Left cardiac atrium (tissue), 4 donors: Measurements from ENCODE around the gene RTRAF. TPM values are rescaled to one million over a fixed set of nuclear protein-coding genes. Genes with fewer than 3 reads are reported as not detected.

Experiments used
- ATAC-seq, 2 donors: fragments of 200-7000 bp; cut with Tn5 transposase; one replicate each; pipeline ENCODE4 v1.9.1; 2020; ENCODE audit warnings: mild to moderate bottlenecking in 2 of 2, moderate library complexity in 2 of 2
- DNase-seq: peaks from one replicate; pipeline ENCODE4 v3.0.0-alpha.2; 2020
- intact Hi-C, 2 donors: fragments of 100-400 bp; cut with DNase I; formaldehyde crosslinking; loops; one replicate each; pipeline versions ENCODE4 v1.14.1 to v1.15.1; 2022 to 2023
- long read RNA-seq: library from polyadenylated mRNA; unstranded; transcript quantifications from one replicate; pipeline ENCODE4 v2.0.0, GENCODE V29; 2021
- total RNA-seq, 2 donors: library from RNA; stranded (reverse); fragmentation: NEBNext Ultra II Directional; extraction: Animal tissue kit (Norgen Biotek cat#: 25700); gene quantifications; one replicate each; pipeline ENCODE4 v1.2.1, GENCODE V29; 2021
- donor health status: DM: no; HTN: yes; CAD: no.
- donor health status: DM: no; HTN: yes; CAD: no; lungs with severe emphysema.
- donor health status: DM: yes; HTN: yes; CAD: no.
- donor health status: Dilated cardiomyopathy.

The RTRAF gene
- total RNA-seq: 100 to 1,000 TPM; 172 to 187 TPM
- long read RNA-seq, full-length matches to known transcripts: 68 of 69 reads
- long read RNA-seq, partial matches to known transcripts: 0 of 69 reads
- long read RNA-seq, other reads (novel, unspliced or antisense): 1 of 69 reads

DNA sequence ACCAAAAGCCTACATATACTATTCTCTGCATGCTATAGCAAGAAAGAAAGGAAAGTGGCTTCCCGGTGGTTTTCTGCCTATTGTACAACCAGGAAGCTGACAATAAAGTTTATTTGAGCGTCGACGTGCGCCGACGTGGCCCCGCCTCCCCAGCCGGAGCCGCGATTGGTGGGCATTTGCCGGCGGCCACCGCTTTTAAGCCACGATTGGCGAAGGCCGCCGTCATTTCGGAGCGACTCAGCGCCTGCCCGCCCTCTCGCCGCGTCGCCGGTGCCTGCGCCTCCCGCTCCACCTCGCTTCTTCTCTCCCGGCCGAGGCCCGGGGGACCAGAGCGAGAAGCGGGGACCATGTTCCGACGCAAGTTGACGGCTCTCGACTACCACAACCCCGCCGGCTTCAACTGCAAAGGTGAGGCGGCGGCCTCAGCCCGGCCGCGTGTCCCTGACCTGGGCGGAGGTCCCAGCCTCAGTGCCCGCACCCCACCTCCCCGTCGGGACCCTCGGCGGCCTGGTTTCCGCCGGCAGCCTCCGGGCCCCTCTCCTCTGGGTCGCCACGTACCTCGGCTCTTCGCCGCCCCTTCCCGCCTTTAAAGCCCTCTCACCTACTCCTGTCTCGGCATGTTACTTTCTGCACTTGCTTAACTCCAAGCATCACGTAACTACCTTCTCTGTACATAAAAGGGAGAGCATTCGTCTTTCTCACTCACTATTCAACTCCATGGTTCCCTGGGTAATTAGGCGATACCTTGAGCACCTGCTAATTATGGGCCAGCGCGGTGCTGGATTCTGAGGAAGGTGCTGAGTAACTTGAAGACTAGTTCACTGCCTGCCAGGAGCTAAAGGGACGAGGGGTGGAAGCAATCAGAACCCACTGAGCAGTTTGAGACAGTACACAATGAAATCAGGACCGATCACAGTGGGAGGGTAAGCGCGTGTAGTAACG, at the start of gene RTRAF:
Gene RTRAF, plus strand, starts transcription at position 254 of the 942 bp plus-strand sequence. Its CDS starts 94 bp downstream, at position 348.
- intact Hi-C loops: loop anchor here in 1 of 2 donors (10.0 kb wide), 1 partner anchor 285 kb away; no protein-coding TSS in a partner anchor
- peak; percentile 97 for DNase-seq
- ATAC-seq: peak; percentile 99 to 100

DNA sequence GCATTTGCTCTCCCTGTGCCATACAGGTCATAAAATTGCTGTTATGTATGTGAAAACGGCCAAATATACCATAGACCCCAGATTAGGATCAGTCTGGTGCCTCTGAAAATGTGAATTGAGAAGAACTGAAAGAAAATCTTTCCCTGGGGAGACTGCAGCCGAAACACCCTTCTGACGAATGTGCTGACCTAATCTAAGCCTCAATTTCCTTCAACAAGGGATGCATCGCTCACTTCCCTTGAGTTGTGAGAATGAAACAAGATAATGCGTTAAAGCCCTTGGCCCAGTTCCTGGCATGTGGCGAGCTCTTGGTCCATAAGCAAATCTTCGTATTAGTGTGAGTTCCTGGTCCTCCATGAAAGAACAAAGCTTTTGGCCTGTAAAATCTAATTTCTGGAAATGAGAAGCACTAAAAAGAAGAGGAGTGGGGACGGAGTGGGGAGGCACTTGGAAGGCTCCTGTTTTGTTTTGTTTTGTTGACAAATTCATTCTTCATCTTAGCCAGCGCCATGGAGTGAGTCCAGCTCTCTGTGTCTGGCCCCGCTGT, 49.5 kb upstream of the RTRAF start:
- intact Hi-C loops: no loop called here
- no peak for DNase-seq

DNA sequence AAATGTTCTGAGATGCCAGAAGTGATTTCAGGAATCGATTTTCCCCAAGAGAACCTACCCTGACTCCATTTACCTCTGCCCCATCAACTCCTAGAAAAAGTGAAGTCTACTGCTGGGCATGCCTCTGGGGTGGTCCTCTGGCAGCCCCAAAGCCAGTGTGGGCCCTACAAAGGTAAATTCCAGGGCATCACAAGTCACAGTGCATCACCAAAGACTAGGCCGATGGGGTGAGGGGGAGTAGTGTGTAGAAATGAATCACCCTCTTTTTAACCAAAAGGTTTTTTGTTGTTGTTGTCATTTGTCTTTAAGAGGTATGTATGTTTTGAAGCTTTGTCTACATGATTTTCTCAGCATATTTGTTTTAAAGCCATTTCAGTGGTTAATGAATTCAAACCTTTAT, 46.4 kb upstream of the RTRAF start:
- intact Hi-C loops: no loop called here
- ATAC-seq (no peak), DNase-seq (no peak)

More for the DNA sequence above, 49.5 kb upstream of the RTRAF start:
- no peak for ATAC-seq

DNA sequence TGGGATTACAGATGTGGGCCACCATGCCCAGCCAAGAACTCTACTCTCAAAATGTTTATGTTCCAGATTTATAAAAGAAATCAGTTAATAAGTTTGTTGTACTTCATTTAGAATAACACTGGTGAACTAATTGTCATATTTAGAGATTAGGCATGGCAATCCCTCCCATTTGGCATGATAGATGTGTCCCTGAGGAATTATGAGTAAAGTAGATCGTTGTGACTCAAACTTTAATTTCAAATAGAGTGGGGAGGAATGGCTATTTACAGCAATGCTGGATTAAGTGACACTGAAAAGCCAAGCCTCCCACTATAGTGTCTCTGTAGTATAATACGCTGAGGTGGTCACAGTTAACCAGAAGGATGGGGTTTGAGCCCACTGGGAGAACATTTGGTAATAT, 39.3 kb upstream of the RTRAF start:
- intact Hi-C loops: no loop called here
- DNase-seq (no peak), ATAC-seq (no peak)

DNA sequence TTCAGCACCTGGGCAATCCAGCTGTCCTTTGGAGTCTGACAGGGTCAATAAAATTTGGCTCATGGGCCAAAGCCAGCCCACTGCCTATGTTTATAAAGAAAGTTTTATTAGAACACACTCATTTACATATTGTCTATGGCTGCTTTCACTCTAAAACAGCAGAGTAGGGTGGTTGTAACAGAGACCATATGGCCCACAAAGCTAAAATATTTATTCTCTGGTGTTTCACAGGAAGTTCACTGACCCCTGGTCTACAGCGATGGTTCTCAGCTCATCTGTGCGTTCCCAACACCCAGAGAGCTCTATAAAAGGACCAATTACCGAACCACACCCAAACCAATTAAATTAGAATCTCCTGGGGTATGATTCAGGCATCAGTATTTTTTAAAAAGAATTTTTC, 37.7 kb upstream of the RTRAF start:
- intact Hi-C loops: no loop called here
- DNase-seq: no peak
- no peak for ATAC-seq

DNA sequence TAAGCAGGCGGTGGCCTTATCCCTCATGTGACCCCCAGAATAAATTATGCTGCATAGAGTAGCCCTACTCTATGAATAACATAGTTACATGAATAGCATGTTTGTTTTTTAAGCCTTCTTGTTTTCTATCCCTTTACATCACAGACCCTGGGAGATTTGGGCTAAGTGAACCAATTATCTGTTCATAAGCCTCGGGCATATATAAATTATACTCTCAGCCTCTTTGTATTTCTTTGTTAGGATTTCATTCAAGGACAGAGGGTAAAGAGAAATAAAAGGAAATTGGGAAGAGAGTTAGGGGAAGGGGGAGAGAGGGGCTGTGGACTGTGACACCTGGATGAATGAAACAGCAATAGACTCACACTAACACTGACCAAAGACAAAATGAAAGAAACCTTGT, 35.3 kb upstream of the RTRAF start:
- DNase-seq (no peak), ATAC-seq (no peak)
- intact Hi-C loops: no loop called here

DNA sequence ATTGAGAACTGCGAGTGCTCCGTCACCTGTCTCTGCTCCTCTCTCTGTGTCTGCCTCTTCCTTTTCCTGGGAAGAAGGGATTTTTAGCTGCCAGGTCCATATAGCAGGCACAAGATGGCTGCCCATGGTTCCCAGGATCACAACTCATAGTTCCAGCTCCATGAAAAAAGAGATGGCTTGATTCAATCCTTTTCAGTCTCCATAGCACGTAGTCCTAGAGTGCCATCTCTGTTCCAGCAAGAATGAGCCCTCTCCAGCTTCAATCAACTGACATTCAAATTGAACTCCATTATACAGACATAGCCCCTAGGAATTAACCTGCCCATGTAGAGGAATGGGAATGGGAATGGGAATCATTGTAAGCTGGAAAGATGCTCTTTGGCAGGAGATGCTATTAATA, 34.7 kb upstream of the RTRAF start:
- intact Hi-C loops: no loop called here
- ATAC-seq: no peak

DNA sequence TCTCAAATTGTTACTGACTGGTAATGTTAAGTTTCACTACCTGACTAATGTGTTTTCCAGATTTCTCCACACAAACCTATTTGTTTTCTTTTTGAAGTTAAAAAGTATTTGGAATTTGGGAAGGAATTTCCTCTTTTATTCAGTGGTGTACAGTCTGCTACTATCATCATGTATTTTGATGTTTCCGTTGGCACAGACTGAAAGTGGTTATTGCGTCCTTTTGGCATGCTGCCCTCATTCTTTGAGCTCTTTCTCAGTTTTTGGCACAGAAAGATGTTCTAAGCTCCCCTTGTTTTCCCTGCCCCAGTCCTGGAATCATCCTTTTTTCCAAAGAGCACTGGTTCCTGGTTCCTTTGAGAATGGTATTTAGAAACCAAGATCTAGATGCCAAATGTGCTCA, 31.4 kb upstream of the RTRAF start:
- DNase-seq (no peak), ATAC-seq (no peak)
- intact Hi-C loops: no loop called here

More for the DNA sequence above, 34.7 kb upstream of the RTRAF start:
- DNase-seq: no peak

DNA sequence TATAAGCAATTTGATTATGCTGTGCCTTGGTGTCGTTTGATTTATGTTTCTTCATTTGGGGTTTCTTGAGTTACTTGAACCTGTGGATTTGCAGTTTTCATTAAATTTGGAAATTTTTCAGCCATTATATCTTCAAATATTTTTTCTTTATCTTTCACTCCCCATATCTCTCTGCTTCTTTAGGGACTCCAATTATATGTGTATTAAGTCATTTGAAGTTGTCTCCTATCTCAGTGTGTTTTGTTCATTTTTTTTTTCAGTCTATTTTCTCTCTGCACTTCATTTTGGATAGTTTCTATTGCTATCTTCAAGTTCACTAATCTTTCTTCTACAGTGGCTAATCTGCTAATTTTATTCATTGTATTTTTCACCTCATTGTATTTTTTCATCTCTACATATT, 29.4 kb upstream of the RTRAF start:
- DNase-seq: no peak
- no peak for ATAC-seq
- intact Hi-C loops: no loop called here

DNA sequence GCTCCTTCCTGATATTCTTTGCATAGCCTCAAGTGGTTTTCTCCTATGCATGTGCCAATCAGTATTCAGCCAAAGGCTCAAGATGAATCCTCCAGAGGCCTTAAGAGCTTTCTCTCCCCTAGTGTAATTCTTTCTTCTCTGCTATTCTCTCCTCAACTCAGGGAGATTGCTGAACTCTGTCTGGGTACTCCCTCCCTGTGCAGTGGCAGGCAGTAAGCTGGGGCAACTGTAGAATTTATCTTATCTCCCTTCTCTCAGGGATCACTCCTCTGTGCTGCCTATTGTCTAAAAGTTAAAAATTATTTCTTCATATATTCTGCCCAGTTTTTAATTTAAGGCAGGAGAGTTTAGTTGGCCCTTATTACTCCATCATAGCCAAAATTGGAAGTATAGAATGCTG, 28.5 kb upstream of the RTRAF start:
- ATAC-seq (no peak), DNase-seq (no peak)
- intact Hi-C loops: no loop called here

DNA sequence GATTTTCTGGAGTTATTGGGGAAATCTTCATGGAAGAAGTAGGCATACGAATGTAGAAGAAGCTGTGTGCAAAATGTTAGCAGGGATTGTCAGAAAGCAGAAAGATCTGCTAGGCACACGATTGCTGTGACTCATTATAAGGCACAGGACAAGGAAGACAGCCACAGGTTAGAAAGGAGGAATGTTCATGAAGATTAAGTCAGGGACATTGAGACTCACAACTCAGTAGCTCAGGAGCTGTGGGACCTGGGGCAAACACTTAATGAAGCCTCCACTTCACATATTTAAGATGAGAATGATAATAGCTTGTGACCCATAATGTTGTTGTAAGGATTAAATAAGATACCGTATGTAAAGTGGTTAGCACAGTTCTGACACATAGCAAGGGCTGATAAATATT, 26.6 kb upstream of the RTRAF start:
- intact Hi-C loops: no loop called here
- ATAC-seq (no peak), DNase-seq (no peak)

DNA sequence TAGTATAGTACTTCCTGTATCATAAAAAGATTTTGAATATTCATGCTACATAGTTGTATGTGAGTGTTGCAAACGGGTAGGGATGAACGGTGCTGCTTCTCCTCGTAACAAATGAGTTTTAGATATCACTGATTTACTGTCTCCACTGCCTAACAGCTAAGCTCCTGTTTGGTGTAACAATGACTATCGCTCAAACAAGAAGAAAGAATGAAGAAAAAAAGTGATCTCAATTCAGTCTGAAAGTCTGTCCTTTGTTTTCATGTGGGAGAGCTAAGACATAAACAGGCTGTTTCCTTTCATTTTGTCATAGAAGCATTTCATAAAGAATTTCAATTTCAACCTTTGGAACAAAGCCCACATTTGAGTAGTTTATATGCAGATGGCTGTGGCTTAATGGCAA, 26.1 kb upstream of the RTRAF start:
- intact Hi-C loops: no loop called here
- DNase-seq (no peak), ATAC-seq (no peak)

DNA sequence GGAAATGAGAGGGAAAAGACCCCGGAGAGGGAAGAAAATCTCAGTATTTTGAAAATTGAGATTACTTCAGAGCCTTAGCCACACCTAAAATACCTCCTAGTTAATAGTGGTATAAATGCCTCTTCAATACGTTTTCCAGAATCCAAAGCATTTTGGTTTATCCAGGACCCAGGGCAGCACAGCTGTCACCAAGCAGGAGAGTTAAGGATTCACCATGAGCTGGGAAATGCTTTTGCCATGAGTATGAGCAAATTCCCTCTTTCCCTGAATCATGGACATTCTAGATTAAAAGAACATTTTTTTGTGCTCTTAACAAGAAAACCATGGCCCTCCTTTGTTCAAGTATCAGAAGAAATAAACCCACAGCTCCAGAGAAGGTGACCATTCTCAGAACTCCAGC, 21.8 kb upstream of the RTRAF start:
- no peak for ATAC-seq
- intact Hi-C loops: no loop called here
- DNase-seq: no peak

DNA sequence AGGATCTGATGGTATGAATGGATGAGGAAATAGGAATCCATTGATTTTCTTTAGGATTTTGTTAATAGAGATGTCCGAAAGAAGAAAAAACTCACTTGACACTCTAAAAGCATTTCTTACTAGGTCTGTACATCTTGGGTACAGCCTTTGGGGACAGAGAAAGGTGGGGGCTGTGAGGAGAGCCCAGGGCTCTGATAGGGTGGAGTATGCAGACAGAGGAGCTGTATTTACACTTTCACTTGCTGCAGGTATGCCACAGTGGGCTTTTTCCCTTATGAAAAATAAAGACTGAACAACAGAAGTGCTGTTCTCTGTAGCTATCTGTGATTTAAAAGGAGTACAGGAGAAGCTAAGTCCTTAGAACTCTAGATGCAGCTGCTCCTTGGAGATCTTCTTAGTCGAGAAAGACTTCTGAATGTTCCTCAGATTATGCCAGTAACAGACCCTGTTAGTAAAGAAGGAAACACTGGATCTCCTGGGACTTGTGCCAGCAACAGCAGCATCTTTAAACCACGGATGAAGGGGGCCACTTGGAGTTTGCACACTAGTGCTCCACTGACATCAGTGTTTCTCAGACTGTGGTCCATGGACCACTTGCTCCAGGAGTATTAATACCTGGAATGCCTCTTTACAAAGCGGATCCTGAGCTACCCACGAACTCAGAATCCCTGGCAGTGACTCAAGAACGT, 19.4 kb upstream of the RTRAF start:
- DNase-seq (no peak), ATAC-seq (no peak)
- intact Hi-C loops: loop anchor here in 1 of 2 donors (10.0 kb wide), 1 partner anchor 105 kb away; the partner anchor contains the start of gene GNG2

DNA sequence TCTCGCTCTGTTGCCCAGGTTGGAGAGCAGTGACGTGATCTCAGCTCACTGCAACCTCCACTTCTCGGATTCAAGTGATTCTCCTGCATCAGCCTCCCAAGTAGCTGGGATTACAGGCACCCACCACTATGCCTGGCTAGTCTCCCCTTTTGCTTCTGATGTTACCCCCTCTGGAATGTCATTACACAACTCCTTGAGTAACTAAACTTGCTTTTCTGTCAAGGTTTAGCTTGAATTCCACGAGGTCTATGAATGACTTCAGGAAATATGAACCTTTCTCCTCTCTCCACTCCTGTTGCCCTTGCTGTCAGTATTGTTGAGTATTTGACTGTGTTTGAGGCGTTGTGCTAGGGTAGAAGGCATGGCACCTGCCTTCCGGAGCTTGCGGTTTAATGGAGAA, 16.8 kb upstream of the RTRAF start:
- intact Hi-C loops: loop anchor here in 1 of 2 donors (10.0 kb wide), 1 partner anchor 108 kb away; the partner anchor contains the start of gene GNG2
- no peak for DNase-seq
- no peak for ATAC-seq

DNA sequence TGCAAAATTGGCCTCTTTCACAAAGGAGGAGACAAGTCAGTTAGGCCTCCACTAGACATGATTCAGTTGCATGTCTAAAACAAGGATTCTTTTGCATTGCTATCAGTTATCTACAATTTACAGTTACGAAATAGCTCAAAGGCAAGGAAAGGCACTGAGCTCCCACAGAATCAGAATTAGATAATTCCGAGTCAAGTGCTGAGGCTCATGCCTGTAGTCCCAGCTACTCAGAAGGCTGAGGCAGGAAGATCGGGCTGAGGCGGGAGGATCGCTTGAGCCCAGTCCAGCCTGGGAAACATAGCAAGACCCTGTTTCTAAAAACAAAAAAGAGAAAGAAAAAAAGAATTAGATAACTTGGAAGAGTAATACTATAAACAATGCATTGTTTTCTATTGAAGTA, 12.3 kb upstream of the RTRAF start:
- ATAC-seq: peak in 1 of 2 donors; percentile 74
- no peak for DNase-seq
- intact Hi-C loops: loop anchor here in 1 of 2 donors (10.0 kb wide), 1 partner anchor 112 kb away; the partner anchor contains the start of gene GNG2

DNA sequence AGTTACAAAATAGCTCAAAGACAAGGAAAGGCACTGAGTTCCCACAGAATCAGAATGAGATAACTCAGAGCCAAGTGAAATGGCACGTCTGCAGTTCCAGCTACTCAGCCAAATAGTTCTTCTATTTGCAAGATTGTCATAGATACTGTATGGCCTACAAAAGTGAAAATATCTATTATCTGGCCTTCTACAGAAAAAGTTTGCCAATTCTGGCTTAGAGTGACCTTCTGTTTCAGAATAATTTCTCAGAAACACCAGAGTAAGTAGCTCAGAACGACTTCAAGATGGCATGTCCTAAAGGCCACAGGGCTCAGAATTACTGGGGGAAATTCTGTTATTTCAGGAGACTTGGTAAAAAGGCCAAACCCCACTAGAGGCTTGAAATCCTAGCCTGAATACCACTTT, 10.7 kb upstream of the RTRAF start:
- DNase-seq (no peak), ATAC-seq (peak; percentile 8 to 60)
- intact Hi-C loops: loop anchor here in 1 of 2 donors (10.0 kb wide), 1 partner anchor 114 kb away; the partner anchor contains the start of gene GNG2

DNA sequence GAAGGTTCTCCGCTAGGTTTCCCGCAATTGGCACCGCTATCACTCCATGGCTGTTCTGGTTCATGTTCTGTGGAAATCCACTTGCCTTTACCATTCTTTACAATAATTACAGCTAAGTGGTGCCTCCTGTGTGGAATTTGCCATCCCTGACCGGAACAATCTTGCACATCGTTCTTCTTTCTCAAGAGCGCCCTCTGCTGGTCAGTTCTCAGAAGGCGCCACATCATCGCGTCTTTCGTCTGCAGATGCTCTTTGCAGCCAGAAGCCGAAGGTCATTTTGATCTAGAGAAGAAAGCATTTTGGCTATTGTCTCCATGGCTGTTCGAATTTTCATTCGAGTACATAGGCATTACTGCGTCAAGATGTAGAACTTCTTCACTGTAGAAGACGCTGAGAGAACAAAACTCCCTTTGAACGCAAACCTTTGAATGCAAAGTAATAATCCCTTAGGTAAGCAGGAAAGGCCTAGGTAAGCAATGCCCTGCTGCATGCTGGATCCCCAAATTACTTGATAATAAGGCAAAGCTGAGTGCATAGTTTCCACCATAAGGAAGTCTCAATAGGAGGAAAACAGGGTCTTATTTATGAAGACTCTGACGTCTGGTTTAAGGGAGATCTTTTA, 10.1 kb upstream of the RTRAF start:
- ATAC-seq (peak; percentile 79 to 81), DNase-seq (peak; percentile 82)
- intact Hi-C loops: loop anchor here in 1 of 2 donors (10.0 kb wide), 1 partner anchor 114 kb away; the partner anchor contains the start of gene GNG2
